Neural cell (in vitro differentiated cells): ENCODE data around the gene KLK4. TPM values are rescaled to one million over a fixed set of nuclear protein-coding genes. Genes with fewer than 3 reads are reported as not detected.

Experiments
- H2AFZ ChIP-seq: fragments of 200-600, 300-800 bp; sonication (generic), shearing (Covaris generic); 2 replicates; pipeline ENCODE4 v1.6.0; 2014; ENCODE audit warnings: low read depth, mild to moderate bottlenecking, antibody characterized with exemption, low read length, moderate library complexity
- H3F3A ChIP-seq: fragments of 200-600 bp; shearing (Covaris generic); 2 replicates; pipeline ENCODE4 v1.6.1; 2016; ENCODE audit warnings: mild to moderate bottlenecking, moderate library complexity, mixed read lengths, antibody characterized with exemption, low read length; ENCODE audit not compliant: insufficient read depth, poor library complexity, severe bottlenecking
- H3K27ac ChIP-seq: fragments of 200-600, 300-800 bp; sonication (generic), shearing (Covaris generic); 2 replicates; pipeline ENCODE4 v1.5.1; 2014; ENCODE audit warnings: mild to moderate bottlenecking, low read length, moderate library complexity
- H3K27me3 ChIP-seq: fragments of 300-800, 200-600 bp; sonication (generic), shearing (Covaris generic); 2 replicates; pipeline ENCODE4 v1.6.0; 2014; ENCODE audit warnings: mild to moderate bottlenecking, low read depth, low read length, moderate library complexity; ENCODE audit not compliant: insufficient read depth
- H3K36me3 ChIP-seq: fragments of 300-800, 200-600 bp; sonication (generic), shearing (Covaris generic); 2 replicates; pipeline ENCODE4 v1.5.1; 2014; ENCODE audit warnings: mild to moderate bottlenecking, antibody characterized with exemption, low read length, moderate library complexity; ENCODE audit not compliant: insufficient read depth
- H3K4me2 ChIP-seq: fragments of 300-800, 200-600 bp; sonication (generic), shearing (Covaris generic); 2 replicates; pipeline ENCODE4 v1.6.0; 2014; ENCODE audit warnings: mild to moderate bottlenecking, low read length
- H3K4me3 ChIP-seq: fragments of 300-800, 200-600 bp; sonication (generic), shearing (Covaris generic); 2 replicates; pipeline ENCODE4 v1.5.1; 2014; ENCODE audit warnings: mild to moderate bottlenecking, low read length, moderate library complexity
- H3K79me2 ChIP-seq: fragments of 200-600 bp; shearing (Covaris generic); replicated peaks from 2 replicates; pipeline ENCODE4 v1.6.0; 2014; ENCODE audit warnings: mild to moderate bottlenecking, low read length, moderate library complexity; ENCODE audit not compliant: insufficient read depth
- H3K9ac ChIP-seq: fragments of 300-800, 200-600 bp; sonication (generic), shearing (Covaris generic); 2 replicates; pipeline ENCODE4 v1.6.1; 2016; ENCODE audit warnings: mild to moderate bottlenecking, low read length, mixed read lengths
- H3K9me2 ChIP-seq: fragments of 200-600 bp; shearing (Covaris generic); 2 replicates; pipeline ENCODE4 v1.6.1; 2016; ENCODE audit warnings: mild to moderate bottlenecking, low read length, mixed read lengths; ENCODE audit not compliant: insufficient read depth
- H3K9me3 ChIP-seq: fragments of 200-600, 300-800 bp; sonication (generic), shearing (Covaris generic); 2 replicates; pipeline ENCODE4 v1.6.1; 2016; ENCODE audit warnings: mild to moderate bottlenecking, mixed run types, low read length, moderate library complexity, mixed read lengths
- H4K20me1 ChIP-seq: fragments of 200-600 bp; shearing (Covaris generic); 2 replicates; pipeline ENCODE4 v1.6.1; 2016; ENCODE audit warnings: mild to moderate bottlenecking, mixed run types; ENCODE audit not compliant: insufficient read depth
- CTCF ChIP-seq: fragments of 450-650 bp; IDR thresholded peaks from 2 replicates; pipeline ENCODE4 v1.5.1; 2014; ENCODE audit warnings: antibody characterized with exemption, mild to moderate bottlenecking, moderate library complexity; ENCODE audit not compliant: poor library complexity, severe bottlenecking
- EP300 ChIP-seq: fragments of 450-650 bp; conservative IDR thresholded peaks from 2 replicates; pipeline ENCODE4 v1.6.1; 2014; ENCODE audit warnings: antibody characterized with exemption, mild to moderate bottlenecking, moderate library complexity; ENCODE audit not compliant: poor library complexity, severe bottlenecking
- EZH2 ChIP-seq: fragments of 200-600, 300-800 bp; shearing (Covaris generic), sonication (generic); IDR thresholded peaks from 2 replicates; pipeline ENCODE4 v1.6.1; 2014; ENCODE audit warnings: antibody characterized with exemption, low read length, borderline replicate concordance, mild to moderate bottlenecking; ENCODE audit not compliant: insufficient read depth, poor library complexity, severe bottlenecking
- MXI1 ChIP-seq: fragments of 450-650 bp; conservative IDR thresholded peaks from 2 replicates; pipeline ENCODE4 v1.6.1; 2014; ENCODE audit warnings: antibody characterized with exemption, mild to moderate bottlenecking; ENCODE audit not compliant: poor library complexity, severe bottlenecking
- POLR2AphosphoS5 ChIP-seq: IDR thresholded peaks from 2 replicates; pipeline ENCODE4 v1.6.1; 2012
- RAD21 ChIP-seq: fragments of 450-650 bp; conservative IDR thresholded peaks from 2 replicates; pipeline ENCODE4 v1.6.1; 2014; ENCODE audit warnings: antibody characterized with exemption, mild to moderate bottlenecking, moderate library complexity
- REST ChIP-seq: IDR thresholded peaks from 2 replicates; pipeline ENCODE4 v1.6.1; 2012; ENCODE audit warnings: borderline replicate concordance
- SMC3 ChIP-seq: fragments of 450-650 bp; conservative IDR thresholded peaks from 2 replicates; pipeline ENCODE4 v1.6.1; 2014; ENCODE audit warnings: antibody characterized with exemption, mild to moderate bottlenecking, moderate library complexity; ENCODE audit not compliant: poor library complexity
- TAF1 ChIP-seq: IDR thresholded peaks from 2 replicates; pipeline ENCODE4 v1.6.1; 2012; ENCODE audit warnings: low read depth
- polyA plus RNA-seq: library from polyadenylated mRNA; depleted of rRNA; stranded (reverse); fragments of >200 nt; gene quantifications from 2 replicates; pipeline ENCODE4 v1.2.3, GENCODE V29; 2014

The KLK4 gene
- polyA plus RNA-seq, 1 donor from 2014 or later, result not detected

DNA sequence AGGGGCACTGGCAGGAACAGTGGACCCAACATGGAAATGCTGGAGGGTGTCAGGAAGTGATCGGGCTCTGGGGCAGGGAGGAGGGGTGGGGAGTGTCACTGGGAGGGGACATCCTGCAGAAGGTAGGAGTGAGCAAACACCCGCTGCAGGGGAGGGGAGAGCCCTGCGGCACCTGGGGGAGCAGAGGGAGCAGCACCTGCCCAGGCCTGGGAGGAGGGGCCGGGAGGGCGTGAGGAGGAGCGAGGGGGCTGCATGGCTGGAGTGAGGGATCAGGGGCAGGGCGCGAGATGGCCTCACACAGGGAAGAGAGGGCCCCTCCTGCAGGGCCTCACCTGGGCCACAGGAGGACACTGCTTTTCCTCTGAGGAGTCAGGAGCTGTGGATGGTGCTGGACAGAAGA, 33.9 kb downstream of the KLK4 start:
- TF ChIP-seq RAD21, result no peak
- TF ChIP-seq EZH2, result no peak
- no peak for TF ChIP-seq EP300
- no peak for TF ChIP-seq TAF1
- TF ChIP-seq POLR2AphosphoS5, result no peak
- no peak for TF ChIP-seq REST
- no peak for TF ChIP-seq CTCF
- TF ChIP-seq MXI1, result no peak
- TF ChIP-seq SMC3, result no peak
- Histone ChIP-seq H3K27ac (no peak overlapping the region), H3F3A (no peaks in the 10 kb centered on the region), H4K20me1 (no peaks in the 10 kb centered on the region), H3K4me2 (no peak overlapping the region), H3K79me2 (no peaks in the 10 kb centered on the region), H3K9ac (no peak overlapping the region), H3K9me3 (no peaks in the 10 kb centered on the region), H3K4me3 (no peak overlapping the region), H3K36me3 (no peaks in the 10 kb centered on the region), H3K9me2 (no peaks in the 10 kb centered on the region), H2AFZ (no peak overlapping the region), H3K27me3 (no peaks in the 10 kb centered on the region)

DNA sequence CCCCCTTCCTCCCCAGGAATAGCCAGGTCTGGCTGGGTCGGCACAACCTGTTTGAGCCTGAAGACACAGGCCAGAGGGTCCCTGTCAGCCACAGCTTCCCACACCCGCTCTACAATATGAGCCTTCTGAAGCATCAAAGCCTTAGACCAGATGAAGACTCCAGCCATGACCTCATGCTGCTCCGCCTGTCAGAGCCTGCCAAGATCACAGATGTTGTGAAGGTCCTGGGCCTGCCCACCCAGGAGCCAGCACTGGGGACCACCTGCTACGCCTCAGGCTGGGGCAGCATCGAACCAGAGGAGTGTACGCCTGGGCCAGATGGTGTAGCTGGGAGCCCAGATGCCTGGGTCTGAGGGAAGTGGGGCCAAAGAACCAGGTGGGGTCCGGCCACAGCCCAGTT, 34.7 kb downstream of the KLK4 start:
- H3K9me2 ChIP-seq, result no peaks in the 10 kb centered on the region
- no peak overlapping the region for H3K9ac ChIP-seq
- no peaks in the 10 kb centered on the region for H3K36me3 ChIP-seq
- no peaks in the 10 kb centered on the region for H3F3A ChIP-seq
- H3K4me3 ChIP-seq, result no peak overlapping the region
- H3K27ac ChIP-seq, result no peak overlapping the region
- no peaks in the 10 kb centered on the region for H3K79me2 ChIP-seq
- H3K9me3 ChIP-seq, result no peaks in the 10 kb centered on the region
- H3K27me3 ChIP-seq, result no peaks in the 10 kb centered on the region
- H3K4me2 ChIP-seq, result no peak overlapping the region
- H2AFZ ChIP-seq, result no peak overlapping the region
- no peaks in the 10 kb centered on the region for H4K20me1 ChIP-seq
- TF ChIP-seq POLR2AphosphoS5, result no peak
- TF ChIP-seq MXI1, result no peak
- TF ChIP-seq TAF1, result no peak
- TF ChIP-seq EP300, result no peak
- TF ChIP-seq CTCF, result no peak
- TF ChIP-seq EZH2, result no peak
- no peak for TF ChIP-seq REST
- TF ChIP-seq SMC3, result no peak
- TF ChIP-seq RAD21, result no peak
